ENCODE measurements around the gene NECAB3. TPM values are rescaled to one million over a fixed set of nuclear protein-coding genes. Genes with fewer than 3 reads are reported as not detected.
A peak's percentile ranks its signal among the peaks of the same experiment; 100 is the strongest.

NECAB3 gene
- polyA plus RNA-seq, 1 of the 3 experiments (the other 2 are of a cell fraction) = 20.1 TPM

DNA sequence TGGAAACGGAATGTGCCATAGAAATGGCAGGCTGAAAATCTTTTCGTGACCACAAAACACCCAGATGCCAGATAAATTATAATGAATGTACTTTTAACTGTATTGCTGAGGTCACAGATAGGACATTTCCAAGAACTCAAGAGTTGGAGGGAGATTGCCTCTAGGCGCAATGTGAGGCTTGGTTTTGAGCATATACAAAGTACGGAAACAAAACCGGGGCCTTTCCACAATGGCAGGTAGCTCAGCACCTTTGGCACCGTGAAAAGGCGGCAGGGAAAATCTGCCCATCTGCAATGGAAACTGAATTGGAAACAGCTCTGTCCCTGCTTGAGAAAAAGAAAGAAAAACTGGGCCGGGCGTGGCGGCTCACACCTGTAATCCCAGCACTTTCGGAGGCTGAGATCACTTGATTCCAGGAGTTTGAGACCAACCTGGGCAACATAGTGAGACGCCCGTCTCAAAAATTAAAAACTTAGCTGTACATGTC lies 22.6 kb downstream of the NECAB3 start (continued):
- TF ChIP-seq, protein P1, sequence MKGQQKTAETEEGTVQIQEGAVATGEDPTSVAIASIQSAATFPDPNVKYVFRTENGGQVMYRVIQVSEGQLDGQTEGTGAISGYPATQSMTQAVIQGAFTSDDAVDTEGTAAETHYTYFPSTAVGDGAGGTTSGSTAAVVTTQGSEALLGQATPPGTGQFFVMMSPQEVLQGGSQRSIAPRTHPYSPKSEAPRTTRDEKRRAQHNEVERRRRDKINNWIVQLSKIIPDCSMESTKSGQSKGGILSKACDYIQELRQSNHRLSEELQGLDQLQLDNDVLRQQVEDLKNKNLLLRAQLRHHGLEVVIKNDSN (IDR thresholded peaks at IDR 0.05; ENCODE audit: borderline replicate concordance, low read depth) = no peak

DNA sequence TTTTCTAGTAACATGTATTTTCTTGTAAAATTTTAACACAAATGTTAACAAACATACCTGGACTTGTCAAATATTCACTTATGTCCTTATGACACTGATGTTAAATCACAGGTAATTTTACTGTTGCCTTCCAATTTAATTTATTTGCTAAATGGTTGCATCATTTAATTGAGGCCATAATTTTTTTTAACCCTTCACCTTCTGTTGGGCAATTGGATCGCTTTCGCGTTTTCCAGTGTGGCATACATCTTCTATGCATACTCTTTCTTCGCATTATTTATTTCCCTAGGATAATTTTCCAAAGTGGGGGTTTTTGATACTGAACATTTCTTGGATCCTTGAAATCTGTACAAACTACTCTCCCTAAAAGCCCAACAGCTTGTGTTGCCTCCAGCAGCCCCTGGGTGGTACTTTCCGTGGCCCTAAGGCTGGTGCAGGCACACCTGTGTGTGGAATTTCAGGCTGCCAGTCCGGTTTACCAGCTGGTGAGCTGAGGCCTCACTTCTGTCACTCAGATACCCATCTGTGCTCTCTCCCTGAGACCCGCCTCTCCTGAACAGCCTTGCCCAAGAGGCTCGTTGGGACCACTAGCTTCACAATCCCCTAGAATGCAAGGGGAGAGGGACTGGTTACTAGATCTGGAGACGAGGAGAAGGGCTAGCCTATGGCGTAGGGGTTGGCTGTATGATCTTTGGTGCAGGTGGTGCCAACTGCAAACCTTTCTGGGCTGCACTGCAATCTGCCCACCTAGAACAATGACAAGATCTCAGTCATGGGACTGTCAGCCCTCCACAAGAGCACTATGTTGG lies 23.3 kb downstream of the NECAB3 start:
- no peaks in the 10 kb centered on the region for H3K9me2 ChIP-seq
- H3K4me1 ChIP-seq (ENCODE audit: control insufficient read depth in 1 of 2, insufficient read depth in 2 of 2, low read depth in 1 of 2, low read length in 1 of 2) = peaks cover 13 to 51% of the 10 kb centered on the region in 2 experiments; a peak in 3 of 4 replicates
- WGBS (ENCODE audit: low lambda C conversion rate) = 94% methylated on average over 9 of the region's 10 CpGs
- no peak overlapping the region for H2AFZ ChIP-seq (ENCODE audit: low read depth)
- POLR2A ChIA-PET = interaction anchor here (0.9 kb wide), 1 partner anchor 16 kb away, joined by 3 read pairs; the partner anchor contains the start of gene ACTL10
- peak overlapping the region in 1 of 2 experiments; percentile 93; a peak in 1 of 4 replicates for H3K27ac ChIP-seq (ENCODE audit: low read depth in 2 of 2, low read length in 1 of 2)
- CTCF ChIA-PET = interaction anchor here (0.7 to 9.2 kb wide), 5 partner anchors 15 to 239 kb away, joined by 3 to 114 read pairs (median 3); partner anchors contain the start of genes ACTL10 and C20orf144
- no peak overlapping the region for H3K4me2 ChIP-seq
- no peaks in the 10 kb centered on the region for H3K27me3 ChIP-seq (ENCODE audit: insufficient read depth)
- H3F3A ChIP-seq (replicated peaks; ENCODE audit: insufficient read depth) = peaks cover 26% of the 10 kb centered on the region
- H3K4me3 ChIP-seq (ENCODE audit: low read depth in 2 of 2, low read length in 1 of 2) = no peak overlapping the region
- no peak for DNase-seq
- H3K36me3 ChIP-seq (replicated peaks in 1 of 2; ENCODE audit: control insufficient read depth in 1 of 2, insufficient read depth in 2 of 2, low read length in 1 of 2) = no peaks in the 10 kb centered on the region
- no peaks in the 10 kb centered on the region for H3K79me2 ChIP-seq (ENCODE audit: insufficient read depth)
- H4K20me1 ChIP-seq (ENCODE audit: insufficient read depth) = peaks cover 27% of the 10 kb centered on the region
- TF ChIP-seq, protein P1 (IDR thresholded peaks at IDR 0.05; ENCODE audit: borderline replicate concordance, low read depth) = no peak
- TF ChIP-seq EZH2phosphoT487 (IDR thresholded peaks at IDR 0.05; ENCODE audit: borderline replicate concordance, low read depth) (no peak), ELF1 (IDR thresholded peaks at IDR 0.05) (no peak), FOSL2 (IDR thresholded peaks at IDR 0.05; ENCODE audit: borderline replicate concordance, low read depth) (no peak), EP300 (IDR thresholded peaks at IDR 0.05; ENCODE audit: borderline replicate concordance in 1 of 2, low read depth in 1 of 2, low read length in 1 of 2) (no peak), RCOR1 (IDR thresholded peaks at IDR 0.05; ENCODE audit: low read length) (no peak), RAD21 (IDR thresholded peaks at IDR 0.05; ENCODE audit: low read length) (no peak), YY1 (IDR thresholded peaks at IDR 0.05; ENCODE audit: low read depth) (no peak), GABPA (IDR thresholded peaks at IDR 0.05; ENCODE audit: low read depth) (no peak), MEF2A (IDR thresholded peaks at IDR 0.05; ENCODE audit: borderline replicate concordance, low read depth) (no peak), FOXJ3 (CRISPR knock-in tag; IDR thresholded peaks at IDR 0.05) (no peak), CHD2 (IDR thresholded peaks at IDR 0.05; ENCODE audit: low read length, partially characterized antibody) (no peak), JUND (IDR thresholded peaks at IDR 0.05) (no peak), NRF1 (IDR thresholded peaks at IDR 0.05; ENCODE audit: low read depth, low read length) (no peak), FOXM1 (IDR thresholded peaks at IDR 0.05; ENCODE audit: low read depth) (no peak), POLR2AphosphoS5 (IDR thresholded peaks at IDR 0.05; ENCODE audit: low read depth, low read length) (no peak)
- TF ChIP-seq, protein P2, sequence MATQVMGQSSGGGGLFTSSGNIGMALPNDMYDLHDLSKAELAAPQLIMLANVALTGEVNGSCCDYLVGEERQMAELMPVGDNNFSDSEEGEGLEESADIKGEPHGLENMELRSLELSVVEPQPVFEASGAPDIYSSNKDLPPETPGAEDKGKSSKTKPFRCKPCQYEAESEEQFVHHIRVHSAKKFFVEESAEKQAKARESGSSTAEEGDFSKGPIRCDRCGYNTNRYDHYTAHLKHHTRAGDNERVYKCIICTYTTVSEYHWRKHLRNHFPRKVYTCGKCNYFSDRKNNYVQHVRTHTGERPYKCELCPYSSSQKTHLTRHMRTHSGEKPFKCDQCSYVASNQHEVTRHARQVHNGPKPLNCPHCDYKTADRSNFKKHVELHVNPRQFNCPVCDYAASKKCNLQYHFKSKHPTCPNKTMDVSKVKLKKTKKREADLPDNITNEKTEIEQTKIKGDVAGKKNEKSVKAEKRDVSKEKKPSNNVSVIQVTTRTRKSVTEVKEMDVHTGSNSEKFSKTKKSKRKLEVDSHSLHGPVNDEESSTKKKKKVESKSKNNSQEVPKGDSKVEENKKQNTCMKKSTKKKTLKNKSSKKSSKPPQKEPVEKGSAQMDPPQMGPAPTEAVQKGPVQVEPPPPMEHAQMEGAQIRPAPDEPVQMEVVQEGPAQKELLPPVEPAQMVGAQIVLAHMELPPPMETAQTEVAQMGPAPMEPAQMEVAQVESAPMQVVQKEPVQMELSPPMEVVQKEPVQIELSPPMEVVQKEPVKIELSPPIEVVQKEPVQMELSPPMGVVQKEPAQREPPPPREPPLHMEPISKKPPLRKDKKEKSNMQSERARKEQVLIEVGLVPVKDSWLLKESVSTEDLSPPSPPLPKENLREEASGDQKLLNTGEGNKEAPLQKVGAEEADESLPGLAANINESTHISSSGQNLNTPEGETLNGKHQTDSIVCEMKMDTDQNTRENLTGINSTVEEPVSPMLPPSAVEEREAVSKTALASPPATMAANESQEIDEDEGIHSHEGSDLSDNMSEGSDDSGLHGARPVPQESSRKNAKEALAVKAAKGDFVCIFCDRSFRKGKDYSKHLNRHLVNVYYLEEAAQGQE (IDR thresholded peaks at IDR 0.05; ENCODE audit: low read depth, low read length) = no peak
- TF ChIP-seq, protein P3, sequence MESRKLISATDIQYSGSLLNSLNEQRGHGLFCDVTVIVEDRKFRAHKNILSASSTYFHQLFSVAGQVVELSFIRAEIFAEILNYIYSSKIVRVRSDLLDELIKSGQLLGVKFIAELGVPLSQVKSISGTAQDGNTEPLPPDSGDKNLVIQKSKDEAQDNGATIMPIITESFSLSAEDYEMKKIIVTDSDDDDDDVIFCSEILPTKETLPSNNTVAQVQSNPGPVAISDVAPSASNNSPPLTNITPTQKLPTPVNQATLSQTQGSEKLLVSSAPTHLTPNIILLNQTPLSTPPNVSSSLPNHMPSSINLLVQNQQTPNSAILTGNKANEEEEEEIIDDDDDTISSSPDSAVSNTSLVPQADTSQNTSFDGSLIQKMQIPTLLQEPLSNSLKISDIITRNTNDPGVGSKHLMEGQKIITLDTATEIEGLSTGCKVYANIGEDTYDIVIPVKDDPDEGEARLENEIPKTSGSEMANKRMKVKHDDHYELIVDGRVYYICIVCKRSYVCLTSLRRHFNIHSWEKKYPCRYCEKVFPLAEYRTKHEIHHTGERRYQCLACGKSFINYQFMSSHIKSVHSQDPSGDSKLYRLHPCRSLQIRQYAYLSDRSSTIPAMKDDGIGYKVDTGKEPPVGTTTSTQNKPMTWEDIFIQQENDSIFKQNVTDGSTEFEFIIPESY (IDR thresholded peaks at IDR 0.05; ENCODE audit: borderline replicate concordance, low read depth) = no peak
- TF ChIP-seq, protein P4, sequence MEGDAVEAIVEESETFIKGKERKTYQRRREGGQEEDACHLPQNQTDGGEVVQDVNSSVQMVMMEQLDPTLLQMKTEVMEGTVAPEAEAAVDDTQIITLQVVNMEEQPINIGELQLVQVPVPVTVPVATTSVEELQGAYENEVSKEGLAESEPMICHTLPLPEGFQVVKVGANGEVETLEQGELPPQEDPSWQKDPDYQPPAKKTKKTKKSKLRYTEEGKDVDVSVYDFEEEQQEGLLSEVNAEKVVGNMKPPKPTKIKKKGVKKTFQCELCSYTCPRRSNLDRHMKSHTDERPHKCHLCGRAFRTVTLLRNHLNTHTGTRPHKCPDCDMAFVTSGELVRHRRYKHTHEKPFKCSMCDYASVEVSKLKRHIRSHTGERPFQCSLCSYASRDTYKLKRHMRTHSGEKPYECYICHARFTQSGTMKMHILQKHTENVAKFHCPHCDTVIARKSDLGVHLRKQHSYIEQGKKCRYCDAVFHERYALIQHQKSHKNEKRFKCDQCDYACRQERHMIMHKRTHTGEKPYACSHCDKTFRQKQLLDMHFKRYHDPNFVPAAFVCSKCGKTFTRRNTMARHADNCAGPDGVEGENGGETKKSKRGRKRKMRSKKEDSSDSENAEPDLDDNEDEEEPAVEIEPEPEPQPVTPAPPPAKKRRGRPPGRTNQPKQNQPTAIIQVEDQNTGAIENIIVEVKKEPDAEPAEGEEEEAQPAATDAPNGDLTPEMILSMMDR (IDR thresholded peaks at IDR 0.05) = no peak
- TF ChIP-seq, protein P5, sequence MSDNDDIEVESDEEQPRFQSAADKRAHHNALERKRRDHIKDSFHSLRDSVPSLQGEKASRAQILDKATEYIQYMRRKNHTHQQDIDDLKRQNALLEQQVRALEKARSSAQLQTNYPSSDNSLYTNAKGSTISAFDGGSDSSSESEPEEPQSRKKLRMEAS (IDR thresholded peaks at IDR 0.05; ENCODE audit: low read depth) = no peak
- no peaks in the 10 kb centered on the region for H3K9me3 ChIP-seq
- no peak overlapping the region for H3K9ac ChIP-seq
